Spleen (tissue), 11 donors: ENCODE data around the gene PLA2G6. TPM values are rescaled to one million over a fixed set of nuclear protein-coding genes. Genes with fewer than 3 reads are reported as not detected.
"Not testable (repeated sequence)": the region's sequence is repeated elsewhere in the genome, so short reads cannot be mapped to it uniquely, and the experiment has no call there.

Source experiments
- DNase-seq: peaks from one replicate; pipeline ENCODE4 v3.0.0-alpha.2; 2020
- H3K27ac ChIP-seq, 8 donors: fragments of 200-600 bp; sonication (generic) in 7 of 8; 1 replicate in 4 of 8; 2 replicates in 4 of 8; pipeline versions ENCODE4 v1.5.0 to v1.8.0; 2016 to 2021; ENCODE audit warnings: inconsistent platforms in 4 of 8, mild to moderate bottlenecking in 4 of 8, moderate library complexity in 1 of 8
- H3K27me3 ChIP-seq, 7 donors: fragments of 200-600 bp; sonication (generic) in 6 of 7; replicated peaks in 1 of 7; 1 replicate in 4 of 7; 2 replicates in 3 of 7; pipeline versions ENCODE4 v1.5.0 to v1.8.0; 2016 to 2021; ENCODE audit warnings: inconsistent platforms in 3 of 7, mild to moderate bottlenecking in 1 of 7
- H3K36me3 ChIP-seq, 6 donors: fragments of 200-600 bp; sonication (generic) in 5 of 6; 1 replicate in 4 of 6; 2 replicates in 2 of 6; pipeline versions ENCODE4 v1.5.0 to v1.8.0; 2016 to 2021; ENCODE audit warnings: inconsistent platforms in 2 of 6
- H3K4me1 ChIP-seq, 6 donors: fragments of 200-600 bp; sonication (generic) in 5 of 6; 1 replicate in 3 of 6; 2 replicates in 3 of 6; pipeline versions ENCODE4 v1.5.0 to v1.8.0; 2016 to 2021; ENCODE audit warnings: inconsistent platforms in 3 of 6
- H3K4me3 ChIP-seq, 8 donors: fragments of 200-600 bp; sonication (generic) in 7 of 8; 1 replicate in 4 of 8; 2 replicates in 4 of 8; pipeline versions ENCODE4 v1.5.0 to v1.8.0; 2016 to 2021; ENCODE audit warnings: inconsistent platforms in 4 of 8, mild to moderate bottlenecking in 4 of 8, moderate library complexity in 2 of 8
- H3K9me3 ChIP-seq, 8 donors: fragments of 200-600 bp; sonication (generic) in 7 of 8; 1 replicate in 4 of 8; 2 replicates in 4 of 8; pipeline versions ENCODE4 v1.5.0 to v1.8.0; 2016 to 2021; ENCODE audit warnings: inconsistent platforms in 4 of 8
- POLR2A ChIP-seq, 3 donors: fragments of 450-650 bp; IDR thresholded peaks; one replicate each; pipeline ENCODE4 v1.5.1; 2017; ENCODE audit warnings: antibody characterized with exemption in 3 of 3, mild to moderate bottlenecking in 1 of 3
- POLR2AphosphoS5 ChIP-seq, 3 donors: sonication (generic); formaldehyde crosslinking; IDR thresholded peaks; one replicate each; pipeline ENCODE4 v1.5.1; 2017; ENCODE audit warnings: antibody characterized with exemption in 3 of 3
- WGBS, 5 donors: extraction: QIAGEN DNeasy Blood & Tissue Kit in 3 of 5; methylation state at CpG; one replicate each; pipeline versions ENCODE4 v1.1.5 to v1.1.7; 2013 to 2018; 5-methylcytosine and 5-hydroxymethylcytosine counted together
- intact Hi-C: fragments of 100-400 bp; cut with DNase I; formaldehyde crosslinking; loops from one replicate; pipeline ENCODE4 v1.15.0; 2023; ENCODE audit warnings: low total_unique reads
- polyA plus RNA-seq, 3 donors: library from polyadenylated mRNA; stranded (reverse); fragments of 200-250 nt; gene quantifications; one replicate each; pipeline ENCODE4 v1.2.1, GENCODE V29; 2013
- total RNA-seq, 7 donors: library from RNA; depleted of rRNA in 3 of 7; stranded (reverse); fragments of >200 nt in 3 of 7; fragmentation: NEBNext Ultra II Directional in 4 of 7; extraction: Animal tissue kit (Norgen Biotek cat#: 25700) in 4 of 7; gene quantifications; one replicate each; pipeline versions ENCODE4 v1.1.0 to v1.2.1, GENCODE V29; 2016 to 2021
- TF ChIP-seq, protein P1 (sequence below), 11 experiments: fragments of 200-600 bp in 7 of 11; fragments of 450-650 bp in 4 of 11; sonication (generic) in 4 of 11; IDR thresholded peaks in 8 of 11; conservative IDR thresholded peaks in 3 of 11; 1 replicate in 7 of 11; 2 replicates in 4 of 11; pipeline versions ENCODE4 v1.4.0 to v1.8.0; 2016 to 2021; ENCODE audit warnings: antibody characterized with exemption in 11 of 11, inconsistent platforms in 4 of 11, mild to moderate bottlenecking in 1 of 11
- donor health status: healthy with polysubstance abuse.
- donor health status: DM: no; HTN: no; CAD: no; lungs with moderate emphysema.
- donor health status: DM: no; HTN: no; CAD: no.
- donor health status: Bipolar disorder and iron deficiency.
- donor health status: healthy.
- donor health status: DM: no; HTN: no; CAD: no.
- donor health status: DM: yes; HTN: yes; CAD: no.

The PLA2G6 gene
- total and polyA plus RNA-seq, 10 donors = 18.1 to 60.9 (median 55.8) TPM

DNA sequence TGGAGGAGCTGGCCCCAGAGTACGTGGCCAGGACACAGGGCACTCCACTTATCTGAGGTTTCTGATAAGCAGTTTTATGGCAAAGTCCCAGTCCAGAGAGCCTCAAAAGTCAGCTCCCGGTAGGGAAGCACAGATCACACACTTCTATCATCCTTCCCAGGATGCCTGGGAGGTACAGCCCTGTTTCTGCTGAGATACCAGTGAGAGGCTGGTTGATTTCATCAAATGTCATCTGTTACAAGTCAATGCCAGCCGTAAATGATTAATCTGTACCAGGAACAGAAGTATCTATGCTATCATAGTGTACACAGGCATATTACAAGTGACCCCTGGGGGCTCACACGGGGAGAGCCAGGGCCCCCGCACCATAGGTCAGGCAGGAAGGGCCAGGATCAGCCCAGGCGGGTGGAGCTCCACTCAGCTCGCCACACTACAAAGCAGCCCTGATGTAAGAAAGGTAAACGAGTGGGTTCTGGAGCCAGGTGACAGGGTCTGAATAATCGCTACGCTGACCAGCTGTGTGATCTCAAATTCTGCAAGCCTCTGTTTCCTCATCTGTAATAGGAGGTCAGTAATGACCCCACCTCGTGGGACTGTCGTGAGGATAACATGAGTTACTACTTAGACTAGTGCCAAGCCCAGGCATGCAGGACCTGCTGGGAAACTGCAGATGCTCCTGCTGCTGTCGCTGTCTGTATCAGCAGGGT lies 17.6 kb downstream of the PLA2G6 start:
- no peak for DNase-seq
- no peak overlapping the region for H3K4me3 ChIP-seq
- 87 to 89% (median 89%) methylated on average over 13 of the region's 13 CpGs for WGBS, 5 donors
- no peaks in the 10 kb centered on the region for H3K27me3 ChIP-seq
- peaks cover 0 to 49% (median 8%) of the 10 kb centered on the region in 6 donors for H3K36me3 ChIP-seq
- no peak overlapping the region for H3K27ac ChIP-seq
- intact Hi-C loops = no loop called here
- no peak for TF ChIP-seq POLR2A (IDR thresholded peaks at IDR 0.05)
- TF ChIP-seq, protein P1, sequence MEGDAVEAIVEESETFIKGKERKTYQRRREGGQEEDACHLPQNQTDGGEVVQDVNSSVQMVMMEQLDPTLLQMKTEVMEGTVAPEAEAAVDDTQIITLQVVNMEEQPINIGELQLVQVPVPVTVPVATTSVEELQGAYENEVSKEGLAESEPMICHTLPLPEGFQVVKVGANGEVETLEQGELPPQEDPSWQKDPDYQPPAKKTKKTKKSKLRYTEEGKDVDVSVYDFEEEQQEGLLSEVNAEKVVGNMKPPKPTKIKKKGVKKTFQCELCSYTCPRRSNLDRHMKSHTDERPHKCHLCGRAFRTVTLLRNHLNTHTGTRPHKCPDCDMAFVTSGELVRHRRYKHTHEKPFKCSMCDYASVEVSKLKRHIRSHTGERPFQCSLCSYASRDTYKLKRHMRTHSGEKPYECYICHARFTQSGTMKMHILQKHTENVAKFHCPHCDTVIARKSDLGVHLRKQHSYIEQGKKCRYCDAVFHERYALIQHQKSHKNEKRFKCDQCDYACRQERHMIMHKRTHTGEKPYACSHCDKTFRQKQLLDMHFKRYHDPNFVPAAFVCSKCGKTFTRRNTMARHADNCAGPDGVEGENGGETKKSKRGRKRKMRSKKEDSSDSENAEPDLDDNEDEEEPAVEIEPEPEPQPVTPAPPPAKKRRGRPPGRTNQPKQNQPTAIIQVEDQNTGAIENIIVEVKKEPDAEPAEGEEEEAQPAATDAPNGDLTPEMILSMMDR (IDR thresholded peaks at IDR 0.05 in 8 of 11, conservative IDR thresholded peaks at IDR 0.05 in 3 of 11) = no peak
- TF ChIP-seq POLR2AphosphoS5 (IDR thresholded peaks at IDR 0.05) = no peak
- H3K9me3 ChIP-seq = no peaks in the 10 kb centered on the region
- peaks cover 0 to 43% (median 13%) of the 10 kb centered on the region in 6 donors for H3K4me1 ChIP-seq

DNA sequence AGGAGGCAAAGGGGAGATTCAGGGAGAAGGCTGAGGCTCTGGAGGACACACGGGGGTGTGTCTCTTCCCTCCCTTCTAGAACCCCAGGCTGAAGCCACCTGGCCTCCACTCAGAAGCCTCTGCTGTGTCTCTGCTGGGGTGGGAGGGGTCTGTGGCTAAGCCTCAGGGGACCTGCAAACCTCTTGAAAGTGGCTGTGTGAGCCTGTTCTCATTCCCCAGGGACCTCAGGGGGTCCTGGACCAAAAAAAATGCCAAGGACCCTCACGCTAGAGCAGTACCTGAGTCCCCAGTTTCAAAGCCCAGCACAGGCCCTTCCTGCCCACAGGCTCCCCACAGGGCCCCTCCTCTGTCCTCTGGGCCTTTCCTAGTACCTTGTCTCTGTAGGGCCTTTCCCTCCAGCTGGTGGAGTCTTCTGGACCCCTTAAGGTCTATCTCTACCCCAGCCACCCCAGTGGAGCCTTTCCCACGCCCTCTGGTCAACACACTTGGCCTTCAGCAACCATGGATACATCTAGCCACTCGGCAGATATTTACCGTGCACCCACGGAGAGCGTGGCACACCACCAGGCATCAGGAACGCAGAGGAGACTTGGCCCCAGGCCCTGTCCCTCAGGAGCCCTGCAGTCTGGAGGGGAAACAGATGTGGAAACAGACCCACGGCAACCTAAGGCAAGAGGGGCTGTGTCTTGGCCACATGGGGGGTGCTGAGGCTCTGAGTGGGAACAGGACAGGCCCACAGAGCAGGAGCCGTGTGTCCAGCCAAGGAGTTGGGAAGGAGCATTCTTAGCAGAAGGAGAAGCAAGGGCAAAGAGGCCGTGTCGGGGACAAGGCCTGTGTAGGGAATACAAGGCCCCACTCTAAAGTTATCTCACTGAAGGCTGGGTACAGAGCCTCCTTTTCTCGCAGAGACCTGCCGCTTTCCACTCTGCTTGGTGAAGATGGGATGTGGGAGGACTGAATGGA lies 18.5 kb downstream of the PLA2G6 start:
- intact Hi-C loops = no loop called here
- 68 to 83% (median 79%) methylated on average over 13 to 14 of the region's 14 CpGs for WGBS, 5 donors

DNA sequence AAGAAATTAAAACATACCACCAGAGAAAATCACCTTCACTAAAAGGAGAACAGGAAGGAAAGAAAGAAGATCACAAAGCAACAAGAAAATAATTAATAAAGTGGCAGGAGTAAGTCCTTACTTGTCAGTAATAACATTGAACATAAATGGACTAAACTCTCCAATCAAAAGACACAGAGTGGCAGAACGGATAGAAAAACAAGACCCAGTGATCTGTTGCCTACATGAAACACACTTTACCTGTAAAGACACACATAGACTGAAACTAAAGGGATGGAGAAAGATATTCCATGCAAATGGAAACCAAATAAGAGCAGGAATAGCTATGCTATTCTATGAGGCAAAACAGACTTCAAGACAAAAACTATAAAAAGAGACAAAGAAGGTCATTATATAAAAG lies 25.9 kb downstream of the PLA2G6 start:
- no peak overlapping the region for H3K27ac ChIP-seq
- WGBS, 5 donors = 88 to 97% (median 92%) methylated on average over 1 of the region's 1 CpG
- DNase-seq = no peak

More for the DNA sequence above, 18.5 kb downstream of the PLA2G6 start:
- peak overlapping the region in 4 of 8 donors; percentile 49 to 71 (median 56) for H3K27ac ChIP-seq
- no peak overlapping the region for H3K4me3 ChIP-seq
- no peak for DNase-seq
- peaks cover 0 to 43% (median 13%) of the 10 kb centered on the region in 6 donors for H3K4me1 ChIP-seq
- H3K27me3 ChIP-seq = no peaks in the 10 kb centered on the region
- H3K9me3 ChIP-seq = no peaks in the 10 kb centered on the region
- peaks cover 0 to 40% (median 5%) of the 10 kb centered on the region in 6 donors for H3K36me3 ChIP-seq
- TF ChIP-seq POLR2AphosphoS5 (IDR thresholded peaks at IDR 0.05) (no peak), POLR2A (IDR thresholded peaks at IDR 0.05) (no peak)
- TF ChIP-seq, protein P1 (IDR thresholded peaks at IDR 0.05 in 8 of 11, conservative IDR thresholded peaks at IDR 0.05 in 3 of 11) = no peak

DNA sequence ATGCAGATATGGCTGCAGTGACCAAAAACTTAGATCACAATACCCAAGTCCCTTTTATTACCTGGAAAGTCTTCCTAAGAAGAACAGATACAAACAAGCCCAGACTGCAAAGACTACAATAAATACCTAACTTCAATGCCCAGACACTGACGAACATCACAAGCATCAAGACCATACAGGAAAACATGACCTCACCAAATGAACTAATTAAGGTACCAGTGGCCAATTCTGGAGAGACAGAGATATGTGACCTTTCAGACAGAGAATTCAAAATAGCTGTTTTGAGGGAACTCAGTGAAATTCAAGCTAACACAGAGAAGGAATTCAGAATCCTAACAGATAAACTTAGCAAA lies 27.1 kb downstream of the PLA2G6 start:
- 54 to 86% (median 71%) methylated on average over 1 of the region's 1 CpG for WGBS, 5 donors
- H3K4me3 ChIP-seq, H3K4me1 ChIP-seq, H3K27me3 ChIP-seq, intact Hi-C loops, DNase-seq, H3K36me3 ChIP-seq, H3K9me3 ChIP-seq, H3K27ac ChIP-seq: not testable (repeated sequence)

More for the DNA sequence above, 25.9 kb downstream of the PLA2G6 start:
- H3K9me3 ChIP-seq = peaks cover 0 to 3% (median 0%) of the 10 kb centered on the region in 8 donors
- H3K27me3 ChIP-seq = no peaks in the 10 kb centered on the region
- TF ChIP-seq POLR2AphosphoS5 (IDR thresholded peaks at IDR 0.05) = no peak
- TF ChIP-seq, protein P1 (IDR thresholded peaks at IDR 0.05 in 8 of 11, conservative IDR thresholded peaks at IDR 0.05 in 3 of 11) = no peak
- TF ChIP-seq POLR2A (IDR thresholded peaks at IDR 0.05) = no peak
- intact Hi-C loops = no loop called here
- no peaks in the 10 kb centered on the region for H3K36me3 ChIP-seq
- peaks cover 0 to 5% (median 0%) of the 10 kb centered on the region in 6 donors for H3K4me1 ChIP-seq
- no peak overlapping the region for H3K4me3 ChIP-seq
